Neuronal stem cell (in vitro differentiated cells): ENCODE results near the gene CDC27.

Source experiments
- DNase-seq: peaks from one replicate; pipeline ENCODE4 v3.0.0-alpha.2; 2013; ENCODE audit warnings: low spot score
- H2AFZ ChIP-seq: one replicate; pipeline ENCODE4 v1.6.1; 2013; ENCODE audit warnings: mild to moderate bottlenecking, low read length, inconsistent platforms
- H2AK5ac ChIP-seq: 2 replicates; pipeline ENCODE4 v1.6.1; 2013; ENCODE audit warnings: low read depth, mild to moderate bottlenecking, inconsistent platforms, low read length, moderate library complexity, mixed read lengths
- H2BK120ac ChIP-seq: 2 replicates; pipeline ENCODE4 v1.6.1; 2013; ENCODE audit warnings: low read depth, mild to moderate bottlenecking, inconsistent platforms, low read length, moderate library complexity, mixed read lengths
- H2BK12ac ChIP-seq: one replicate; pipeline ENCODE4 v1.6.1; 2013; ENCODE audit warnings: low read length, inconsistent platforms
- H2BK15ac ChIP-seq: 2 replicates; pipeline ENCODE4 v1.6.1; 2013; ENCODE audit warnings: mild to moderate bottlenecking, low read length, inconsistent platforms, mixed read lengths
- H2BK5ac ChIP-seq: one replicate; pipeline ENCODE4 v1.6.1; 2013; ENCODE audit warnings: inconsistent platforms, mild to moderate bottlenecking, low read length, moderate library complexity
- H3K14ac ChIP-seq: one replicate; pipeline ENCODE4 v1.6.1; 2013; ENCODE audit warnings: low read length, inconsistent platforms
- H3K18ac ChIP-seq: 2 replicates; pipeline ENCODE4 v1.6.1; 2013; ENCODE audit warnings: low read length, inconsistent platforms
- H3K23ac ChIP-seq: 2 replicates; pipeline ENCODE4 v1.6.1; 2013; ENCODE audit warnings: low read depth, mild to moderate bottlenecking, mixed read lengths, low read length, inconsistent platforms; ENCODE audit not compliant: poor library complexity
- H3K27ac ChIP-seq: replicated peaks from 3 replicates; pipeline ENCODE4 v1.5.1; 2013; ENCODE audit warnings: low read length, inconsistent platforms
- H3K27me3 ChIP-seq, 3 experiments: 2 replicates each; pipeline ENCODE4 v1.6.1; 2013; ENCODE audit warnings: low read length in 3 of 3, mild to moderate bottlenecking in 2 of 3, inconsistent platforms in 1 of 3, low read depth in 1 of 3, mixed read lengths in 1 of 3, moderate library complexity in 1 of 3; ENCODE audit not compliant: control insufficient read depth in 3 of 3, insufficient read depth in 3 of 3
- H3K36me3 ChIP-seq, 2 donors: replicated peaks in 1 of 2; 2 replicates each; pipeline ENCODE4 v1.6.1; 2013; ENCODE audit warnings: low read length in 2 of 2; ENCODE audit not compliant: control insufficient read depth in 2 of 2, insufficient read depth in 2 of 2
- H3K4ac ChIP-seq: 2 replicates; pipeline ENCODE4 v1.6.1; 2013; ENCODE audit warnings: inconsistent platforms, mild to moderate bottlenecking, low read length, moderate library complexity
- H3K4me1 ChIP-seq, 2 donors: 1 replicate in 1 of 2; 2 replicates in 1 of 2; pipeline ENCODE4 v1.6.1; 2013; ENCODE audit warnings: low read length in 2 of 2, low read depth in 1 of 2; ENCODE audit not compliant: control insufficient read depth in 2 of 2, insufficient read depth in 1 of 2
- H3K4me2 ChIP-seq: one replicate; pipeline ENCODE4 v1.6.1; 2013; ENCODE audit warnings: mild to moderate bottlenecking, low read length, inconsistent platforms; ENCODE audit not compliant: insufficient read depth, poor library complexity, severe bottlenecking
- H3K4me3 ChIP-seq, 2 donors: 2 replicates each; pipeline ENCODE4 v1.5.1; 2013; ENCODE audit warnings: low read length in 2 of 2, mild to moderate bottlenecking in 2 of 2, inconsistent platforms in 1 of 2, moderate library complexity in 1 of 2
- H3K79me1 ChIP-seq: one replicate; pipeline ENCODE4 v1.6.1; 2013; ENCODE audit warnings: low read depth, mild to moderate bottlenecking, inconsistent platforms, low read length, moderate library complexity
- H3K9ac ChIP-seq: one replicate; pipeline ENCODE4 v1.6.1; 2013; ENCODE audit warnings: mild to moderate bottlenecking, low read depth, low read length, inconsistent platforms; ENCODE audit not compliant: poor library complexity
- H3K9me3 ChIP-seq, 2 donors: replicated peaks in 1 of 2; 2 replicates each; pipeline versions ENCODE3 to v1.6.1; 2013; ENCODE audit warnings: low read length in 2 of 2, mild to moderate bottlenecking in 2 of 2, inconsistent platforms in 1 of 2, low read depth in 1 of 2, mixed read lengths in 1 of 2, moderate library complexity in 1 of 2; ENCODE audit not compliant: control insufficient read depth in 2 of 2, insufficient read depth in 1 of 2
- H4K8ac ChIP-seq: one replicate; pipeline ENCODE4 v1.6.1; 2013; ENCODE audit warnings: low read depth, mild to moderate bottlenecking, inconsistent platforms, low read length, moderate library complexity
- H4K91ac ChIP-seq: one replicate; pipeline ENCODE4 v1.6.1; 2013; ENCODE audit warnings: low read length, low read depth, mild to moderate bottlenecking, inconsistent platforms; ENCODE audit not compliant: poor library complexity
- WGBS, 2 donors: extraction: QIAGEN DNeasy Blood & Tissue Kit; methylation state at CpG; one replicate each; pipeline ENCODE4 v1.1.7; 2013; ENCODE audit warnings: missing lambda C conversion rate in 2 of 2, mixed read lengths in 1 of 2; ENCODE audit not compliant: insufficient read length in 2 of 2, insufficient replicate concordance in 1 of 2; ENCODE audit errors: extremely low coverage in 2 of 2; 5-methylcytosine and 5-hydroxymethylcytosine counted together

CDC27 gene

GRCh38 chr17:47120521-47121095 lies 68.5 kb downstream of the CDC27 start:
- H3K27me3 ChIP-seq, result no peaks in the 10 kb centered on the region
- H3K9ac ChIP-seq, result no peak overlapping the region
- H3K4ac ChIP-seq, result no peak overlapping the region
- peaks cover 2 to 23% of the 10 kb centered on the region in 2 donors for H3K4me1 ChIP-seq
- no peak overlapping the region for H2BK12ac ChIP-seq
- H3K4me2 ChIP-seq, result no peak overlapping the region
- no peak overlapping the region for H2BK5ac ChIP-seq
- WGBS, 2 donors, result no CpG with 5 or more reads among the region's 5 CpGs
- H4K8ac ChIP-seq, result no peak overlapping the region
- no peak overlapping the region for H3K4me3 ChIP-seq
- H3K27ac ChIP-seq, result no peak overlapping the region
- H2BK120ac ChIP-seq, result no peak overlapping the region
- H3K14ac ChIP-seq, result no peak overlapping the region
- H3K23ac ChIP-seq, result no peak overlapping the region
- DNase-seq, result no peak
- peaks cover 4 to 71% of the 10 kb centered on the region in 2 donors for H3K36me3 ChIP-seq
- H2BK15ac ChIP-seq, result no peak overlapping the region
- no peak overlapping the region for H2AK5ac ChIP-seq
- no peak overlapping the region for H3K18ac ChIP-seq
- H3K79me1 ChIP-seq, result no peaks in the 10 kb centered on the region
- no peaks in the 10 kb centered on the region for H3K9me3 ChIP-seq
- H4K91ac ChIP-seq, result no peak overlapping the region
- no peak overlapping the region for H2AFZ ChIP-seq

GRCh38 chr17:47119746-47120520 lies 69.2 kb downstream of the CDC27 start:
- no CpG with 5 or more reads among the region's 2 CpGs for WGBS, 2 donors
- H3K27ac ChIP-seq, result no peak overlapping the region
- H3K18ac ChIP-seq, result no peak overlapping the region

GRCh38 chr17:47117386-47117785 lies 71.7 kb downstream of the CDC27 start:
- Histone ChIP-seq H2BK120ac (no peak overlapping the region), H3K4me3 (no peak overlapping the region), H3K18ac (no peak overlapping the region), H2AFZ (no peak overlapping the region), H4K91ac (no peak overlapping the region), H3K27ac (no peak overlapping the region), H3K27me3 (no peaks in the 10 kb centered on the region), H3K9me3 (no peaks in the 10 kb centered on the region), H2BK15ac (no peak overlapping the region), H2BK12ac (no peak overlapping the region), H3K36me3 (peaks cover 4 to 41% of the 10 kb centered on the region in 2 donors), H3K4me1 (peaks cover 2 to 23% of the 10 kb centered on the region in 2 donors), H2AK5ac (no peak overlapping the region), H3K14ac (no peak overlapping the region), H3K23ac (no peak overlapping the region), H3K9ac (no peak overlapping the region), H2BK5ac (no peak overlapping the region), H3K4ac (no peak overlapping the region), H3K79me1 (no peaks in the 10 kb centered on the region), H4K8ac (no peak overlapping the region), H3K4me2 (no peak overlapping the region)
- WGBS, 2 donors, result 100% methylated on average over 1 of the region's 3 CpGs; no CpG with 5 or more reads in 1 of the 2 donors
- no peak for DNase-seq

More at GRCh38 chr17:47119746-47120520, 69.2 kb downstream of the CDC27 start:
- peaks cover 2 to 23% of the 10 kb centered on the region in 2 donors for H3K4me1 ChIP-seq
- H3K14ac ChIP-seq, result no peak overlapping the region
- H3K4ac ChIP-seq, result no peak overlapping the region
- H3K23ac ChIP-seq, result no peak overlapping the region
- H2BK5ac ChIP-seq, result no peak overlapping the region
- H3K9ac ChIP-seq, result no peak overlapping the region
- DNase-seq, result no peak
- H2BK12ac ChIP-seq, result no peak overlapping the region
- no peaks in the 10 kb centered on the region for H3K27me3 ChIP-seq
- no peak overlapping the region for H2BK15ac ChIP-seq
- H4K91ac ChIP-seq, result no peak overlapping the region
- H3K36me3 ChIP-seq, result peaks cover 4 to 65% of the 10 kb centered on the region in 2 donors
- H3K79me1 ChIP-seq, result no peaks in the 10 kb centered on the region
- no peak overlapping the region for H4K8ac ChIP-seq
- H3K4me3 ChIP-seq, result no peak overlapping the region
- H2BK120ac ChIP-seq, result no peak overlapping the region
- H3K9me3 ChIP-seq, result no peaks in the 10 kb centered on the region
- H2AK5ac ChIP-seq, result no peak overlapping the region
- H2AFZ ChIP-seq, result no peak overlapping the region
- H3K4me2 ChIP-seq, result no peak overlapping the region

- no peak overlapping the region for H3K14ac ChIP-seq
- H2BK120ac ChIP-seq, result no peak overlapping the region
- H4K91ac ChIP-seq, result no peak overlapping the region
- no peak overlapping the region for H2BK5ac ChIP-seq
- no peak overlapping the region for H3K4me2 ChIP-seq
- no peak overlapping the region for H2BK12ac ChIP-seq
- DNase-seq, result no peak
- no peak overlapping the region for H2BK15ac ChIP-seq
- H2AFZ ChIP-seq, result peak overlapping the region; percentile 29
- no peak overlapping the region for H3K23ac ChIP-seq
- H2AK5ac ChIP-seq, result no peak overlapping the region
- H3K4me1 ChIP-seq, result no peaks in the 10 kb centered on the region
- H3K27ac ChIP-seq, result no peak overlapping the region
- H3K4me3 ChIP-seq, result no peak overlapping the region
- no peaks in the 10 kb centered on the region for H3K27me3 ChIP-seq
- no peak overlapping the region for H3K18ac ChIP-seq
- no peak overlapping the region for H4K8ac ChIP-seq
- H3K9me3 ChIP-seq, result no peaks in the 10 kb centered on the region
- no peaks in the 10 kb centered on the region for H3K79me1 ChIP-seq
- H3K36me3 ChIP-seq, result peaks cover 0 to 2% of the 10 kb centered on the region in 2 donors
- no CpG with 5 or more reads among the region's 7 CpGs for WGBS, 2 donors
- no peak overlapping the region for H3K4ac ChIP-seq
- no peak overlapping the region for H3K9ac ChIP-seq
Observed at GRCh38 chr17:47106130-47106529, 83.0 kb downstream of the CDC27 start.
